ES-I3 (cell line): Measurements from ENCODE around the gene LSG1.

Experiments used
- H3K36me3 ChIP-seq: 2 replicates; pipeline ENCODE4 v1.6.1; 2013; ENCODE audit warnings: mild to moderate bottlenecking, low read length, control low read depth, moderate library complexity; ENCODE audit not compliant: insufficient read depth
- H3K4me1 ChIP-seq: 2 replicates; pipeline ENCODE4 v1.6.1; 2013; ENCODE audit warnings: mild to moderate bottlenecking, control low read depth, low read length; ENCODE audit not compliant: insufficient read depth
- H3K9ac ChIP-seq: 2 replicates; pipeline ENCODE4 v1.6.1; 2013; ENCODE audit warnings: low read depth, mild to moderate bottlenecking, low read length, moderate library complexity
- H3K9me3 ChIP-seq: 2 replicates; pipeline ENCODE4 v1.6.1; 2013; ENCODE audit warnings: mild to moderate bottlenecking, low read length, moderate library complexity; ENCODE audit not compliant: control insufficient read depth, insufficient read depth

The LSG1 gene

GRCh38 chr3:194624956-194625355, 47.0 kb downstream of the LSG1 start:
- Histone ChIP-seq H3K4me1 (peaks cover 3% of the 10 kb centered on the region; the same call in 1 of the 2 replicates), H3K9me3 (peaks cover 4% of the 10 kb centered on the region), H3K9ac (no peak overlapping the region), H3K36me3 (peaks cover 2% of the 10 kb centered on the region; the same call in 1 of the 2 replicates)

DNA sequence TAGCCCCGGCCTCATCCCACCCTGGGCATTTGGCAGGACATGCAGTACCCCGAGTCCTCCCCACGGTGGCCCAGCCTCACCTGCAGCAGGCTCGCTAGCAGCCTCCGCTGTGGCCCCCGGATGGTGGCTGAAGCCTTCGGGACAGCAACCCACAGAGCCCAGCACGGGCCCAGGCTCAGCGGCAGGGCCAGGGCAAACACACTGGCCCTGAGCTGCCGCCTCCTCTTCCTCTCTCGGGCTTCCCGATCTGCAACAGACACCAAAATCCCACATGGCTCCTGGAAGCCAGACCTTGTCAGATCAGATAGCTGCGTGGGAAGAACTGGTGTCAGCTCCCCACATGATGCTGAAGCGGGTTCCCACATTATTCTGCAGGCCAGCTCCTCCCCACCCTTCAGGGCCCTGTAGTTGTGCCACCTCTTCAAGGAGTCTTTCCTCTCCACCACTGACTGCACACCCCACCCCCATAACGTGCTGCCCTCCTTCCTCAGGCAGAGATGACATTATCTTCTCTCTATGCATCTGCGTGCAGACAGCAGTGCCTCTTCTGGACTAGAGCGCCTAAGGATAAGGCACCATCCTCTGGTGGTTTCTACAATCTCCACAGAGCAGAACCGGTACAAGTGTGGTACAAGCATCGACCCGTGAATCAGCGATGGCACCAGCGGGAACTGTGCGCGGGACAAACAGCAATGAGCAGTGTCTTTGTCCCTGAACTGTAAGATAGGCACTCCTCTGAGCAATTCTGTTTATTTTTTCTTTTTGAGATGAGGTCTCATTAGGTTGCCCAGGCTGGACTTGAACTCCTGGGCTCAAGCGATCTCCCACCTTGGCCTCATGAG, 48.3 kb downstream of the LSG1 start:
- Histone ChIP-seq H3K9me3 (no peaks in the 10 kb centered on the region), H3K36me3 (peaks cover 2% of the 10 kb centered on the region; the same call in 1 of the 2 replicates), H3K9ac (no peak overlapping the region), H3K4me1 (peaks cover 3% of the 10 kb centered on the region; the same call in 1 of the 2 replicates)

GRCh38 chr3:194622621-194623340, 49.2 kb downstream of the LSG1 start:
- H3K36me3 ChIP-seq: no peaks in the 10 kb centered on the region; the same call in 1 of the 2 replicates
- H3K9me3 ChIP-seq: no peaks in the 10 kb centered on the region
- H3K9ac ChIP-seq: no peak overlapping the region
- peaks cover 3% of the 10 kb centered on the region; the same call in 1 of the 2 replicates for H3K4me1 ChIP-seq

DNA sequence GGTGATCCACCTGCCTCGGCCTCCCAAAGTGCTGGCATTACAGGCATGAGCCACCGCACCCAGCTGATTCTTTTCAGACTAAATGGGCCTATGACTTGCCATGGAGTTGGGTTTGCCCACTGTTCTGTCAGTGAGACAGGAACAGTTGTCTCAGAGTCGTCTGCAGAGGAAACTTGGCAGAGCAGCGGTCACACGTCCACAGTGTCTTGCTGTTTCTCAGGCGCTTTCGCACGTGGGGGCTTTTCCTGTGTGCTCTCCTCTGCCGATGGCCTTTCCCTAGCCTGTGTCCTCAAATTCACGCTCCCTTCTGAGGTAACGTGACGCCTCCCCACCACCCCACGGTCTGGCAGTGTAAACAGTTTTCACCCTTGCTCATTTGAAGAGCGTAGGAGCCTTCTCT, 50.0 kb downstream of the LSG1 start:
- no peaks in the 10 kb centered on the region for H3K9me3 ChIP-seq
- H3K4me1 ChIP-seq: peaks cover 3% of the 10 kb centered on the region; the same call in 1 of the 2 replicates
- no peaks in the 10 kb centered on the region; the same call in 1 of the 2 replicates for H3K36me3 ChIP-seq
- H3K9ac ChIP-seq: no peak overlapping the region

- Histone ChIP-seq H3K9me3 (no peaks in the 10 kb centered on the region), H3K36me3 (no peaks in the 10 kb centered on the region; the same call in 1 of the 2 replicates), H3K4me1 (peaks cover 3% of the 10 kb centered on the region; the same call in 1 of the 2 replicates), H3K9ac (no peak overlapping the region)
Observed at GRCh38 chr3:194620196-194620595, 51.8 kb downstream of the LSG1 start.

DNA sequence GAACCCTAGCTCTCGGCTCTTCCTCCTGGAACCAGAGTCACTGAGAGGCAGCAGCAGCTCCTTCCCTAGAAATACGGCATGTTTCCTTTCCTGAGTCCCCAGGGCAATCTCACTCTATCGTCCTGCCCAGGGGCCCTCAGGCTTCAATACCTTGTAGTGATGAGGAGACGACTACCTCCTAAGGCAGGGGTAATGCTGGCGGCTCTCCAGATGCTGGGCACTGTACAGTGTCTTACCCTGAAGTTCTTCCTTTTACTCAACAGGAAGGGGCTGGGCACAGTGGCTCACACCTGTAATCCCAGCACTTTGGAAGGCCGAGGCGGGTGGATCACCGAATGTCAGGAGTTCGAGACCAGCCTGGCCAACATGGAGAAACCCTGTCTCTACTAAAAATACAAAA, 52.2 kb downstream of the LSG1 start:
- peaks cover 3% of the 10 kb centered on the region; the same call in 1 of the 2 replicates for H3K4me1 ChIP-seq
- H3K9ac ChIP-seq: no peak overlapping the region
- H3K9me3 ChIP-seq: no peaks in the 10 kb centered on the region
- no peaks in the 10 kb centered on the region; the same call in 1 of the 2 replicates for H3K36me3 ChIP-seq

- H3K36me3 ChIP-seq: no peaks in the 10 kb centered on the region; the same call in 1 of the 2 replicates
- no peak overlapping the region for H3K9ac ChIP-seq
- no peaks in the 10 kb centered on the region for H3K9me3 ChIP-seq
- peaks cover 3% of the 10 kb centered on the region; the same call in 1 of the 2 replicates for H3K4me1 ChIP-seq
Observed at GRCh38 chr3:194618858-194619608, 53.0 kb downstream of the LSG1 start.

DNA sequence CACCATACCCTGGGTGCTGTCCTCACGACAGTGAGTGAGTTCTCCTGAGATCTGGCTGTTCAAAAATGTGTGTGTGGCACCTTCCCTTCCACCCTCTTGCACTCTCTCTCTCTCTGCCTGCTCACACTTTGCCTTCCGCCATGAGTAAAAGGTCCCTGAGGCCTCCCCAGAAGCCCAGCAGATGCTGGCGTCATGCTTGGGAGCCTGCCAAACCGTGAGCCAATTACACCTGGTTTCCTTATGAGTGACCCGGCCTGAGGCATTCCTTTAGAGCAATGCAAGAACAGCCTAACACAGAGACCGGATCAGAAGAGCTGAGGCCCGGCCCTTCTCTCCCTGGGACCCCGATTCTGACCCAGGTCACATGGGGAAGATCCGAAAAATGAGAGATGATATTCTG, 54.2 kb downstream of the LSG1 start:
- H3K9me3 ChIP-seq: no peaks in the 10 kb centered on the region
- no peak overlapping the region for H3K9ac ChIP-seq
- H3K4me1 ChIP-seq: no peaks in the 10 kb centered on the region
- no peaks in the 10 kb centered on the region; the same call in 1 of the 2 replicates for H3K36me3 ChIP-seq

DNA sequence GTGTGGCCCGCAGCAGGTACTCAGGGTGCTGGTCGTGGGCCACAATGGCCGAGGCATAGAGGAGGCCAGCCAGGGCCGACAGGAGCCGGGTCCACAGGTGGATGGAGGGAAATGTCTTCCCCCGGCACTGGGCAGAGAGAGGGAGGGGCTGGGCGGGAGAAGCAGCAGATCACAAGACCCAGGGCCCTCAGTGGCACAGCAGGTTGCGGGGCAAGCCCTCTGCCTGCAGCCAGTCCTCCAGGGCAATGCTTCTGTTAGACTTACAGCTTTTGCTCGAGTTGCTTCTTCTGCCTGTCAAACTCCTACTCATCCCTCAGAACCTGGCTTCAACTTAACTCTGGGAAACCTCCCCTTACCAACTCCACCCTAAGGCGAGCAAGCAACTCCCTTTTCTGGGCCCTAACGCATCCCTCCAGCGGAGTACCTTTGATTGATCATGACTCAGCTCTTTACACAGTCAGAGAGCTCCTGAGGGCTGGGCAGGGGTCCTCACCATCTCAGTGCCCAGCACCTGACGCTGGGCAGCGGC, 54.8 kb downstream of the LSG1 start:
- Histone ChIP-seq H3K9ac (no peak overlapping the region), H3K4me1 (no peaks in the 10 kb centered on the region), H3K36me3 (no peaks in the 10 kb centered on the region; the same call in 1 of the 2 replicates)

GRCh38 chr3:194615226-194615625, 56.8 kb downstream of the LSG1 start:
- Histone ChIP-seq H3K9me3 (no peaks in the 10 kb centered on the region), H3K9ac (no peak overlapping the region), H3K36me3 (no peaks in the 10 kb centered on the region; the same call in 1 of the 2 replicates), H3K4me1 (no peaks in the 10 kb centered on the region)

More for the DNA sequence above, 54.8 kb downstream of the LSG1 start:
- no peaks in the 10 kb centered on the region for H3K9me3 ChIP-seq

DNA sequence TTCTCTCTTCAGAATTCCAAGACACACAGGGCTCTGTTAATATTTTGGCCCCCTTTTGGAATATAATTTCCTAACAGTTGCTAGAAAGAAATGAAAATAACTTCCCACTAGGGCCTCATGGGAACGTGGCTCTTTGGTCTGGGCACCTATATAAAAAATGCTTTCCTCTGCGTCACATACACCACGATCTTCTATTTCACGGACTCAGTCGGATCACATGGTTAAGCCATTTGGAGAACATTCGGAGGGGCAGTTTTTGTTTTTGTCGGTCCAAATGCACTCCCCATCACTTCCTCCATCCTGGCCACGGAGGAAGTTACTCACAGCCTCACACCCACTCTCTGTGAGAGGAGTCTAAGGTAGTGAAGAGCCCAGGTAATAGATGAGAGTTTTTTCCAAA, 59.8 kb downstream of the LSG1 start:
- no peaks in the 10 kb centered on the region for H3K4me1 ChIP-seq
- H3K36me3 ChIP-seq: no peaks in the 10 kb centered on the region; the same call in 1 of the 2 replicates
- H3K9ac ChIP-seq: no peak overlapping the region
- H3K9me3 ChIP-seq: no peaks in the 10 kb centered on the region

DNA sequence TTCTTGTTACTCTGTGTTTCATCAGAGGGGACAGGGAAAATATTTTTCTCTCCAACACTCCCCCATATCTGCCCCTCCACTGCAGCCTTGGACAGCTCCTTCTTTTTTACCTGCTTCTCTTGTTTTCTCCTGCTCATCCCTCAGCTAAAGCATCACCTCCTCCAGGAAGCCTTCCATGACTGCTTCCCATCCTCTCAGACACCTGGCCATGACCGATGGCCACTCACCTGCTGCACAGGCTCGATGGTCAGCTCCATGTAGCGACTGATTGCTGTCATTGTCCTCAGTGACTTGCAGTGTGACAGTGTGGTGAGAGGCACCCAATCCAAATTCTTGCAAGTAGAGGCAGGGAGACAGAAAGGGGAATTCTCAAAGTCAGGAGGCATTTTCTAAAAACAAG, 61.3 kb downstream of the LSG1 start:
- Histone ChIP-seq H3K36me3 (no peaks in the 10 kb centered on the region; the same call in 1 of the 2 replicates), H3K4me1 (no peaks in the 10 kb centered on the region), H3K9me3 (no peaks in the 10 kb centered on the region), H3K9ac (no peak overlapping the region)

DNA sequence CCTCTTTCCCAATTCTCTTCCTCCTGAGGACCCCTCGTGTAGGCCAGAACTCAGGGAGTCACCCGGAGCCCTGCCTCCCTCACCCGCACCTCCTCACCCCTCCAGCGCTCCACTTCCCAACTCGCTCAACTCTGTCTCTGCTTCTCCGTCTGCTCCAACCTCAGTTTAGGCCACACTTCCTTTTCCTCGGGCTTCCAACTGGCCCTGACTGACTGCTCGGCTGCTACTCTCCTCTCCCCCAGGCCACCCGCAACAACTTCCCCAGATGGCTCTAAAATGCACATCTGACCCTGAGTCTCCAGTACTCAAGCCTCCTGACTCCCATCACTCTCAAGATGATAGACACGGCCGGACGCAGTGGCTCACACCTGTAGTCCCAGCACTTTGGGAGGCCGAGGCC, 62.4 kb downstream of the LSG1 start:
- no peaks in the 10 kb centered on the region; the same call in 1 of the 2 replicates for H3K36me3 ChIP-seq
- no peak overlapping the region for H3K9ac ChIP-seq
- no peaks in the 10 kb centered on the region for H3K4me1 ChIP-seq
- H3K9me3 ChIP-seq: no peaks in the 10 kb centered on the region

DNA sequence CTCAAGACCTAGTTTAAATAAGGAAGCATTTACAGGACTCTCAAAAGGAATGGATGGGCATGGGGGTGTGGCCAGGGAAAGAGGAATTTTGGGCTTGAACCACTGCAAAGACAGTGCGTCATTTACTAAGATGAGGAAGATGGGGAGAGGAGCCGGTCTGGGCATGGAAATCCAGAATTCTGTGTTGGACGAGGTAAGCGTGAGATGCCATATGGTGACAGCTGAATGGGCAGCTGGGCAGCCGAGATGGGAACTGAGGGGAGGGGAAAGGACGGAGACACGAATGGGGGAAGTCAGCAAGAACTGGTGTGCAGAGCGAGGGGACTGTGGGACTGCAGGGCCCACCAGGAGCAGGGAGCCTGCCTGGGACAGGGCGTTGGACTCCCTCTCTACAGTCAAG, 63.0 kb downstream of the LSG1 start:
- no peaks in the 10 kb centered on the region for H3K9me3 ChIP-seq
- no peaks in the 10 kb centered on the region for H3K4me1 ChIP-seq
- H3K36me3 ChIP-seq: no peaks in the 10 kb centered on the region; the same call in 1 of the 2 replicates
- H3K9ac ChIP-seq: no peak overlapping the region
